ENCODE measurements around the gene IQCF5.
"Not testable (repeated sequence)": the region's sequence is repeated elsewhere in the genome, so short reads cannot be mapped to it uniquely, and the experiment has no call there.

IQCF5 gene

DNA sequence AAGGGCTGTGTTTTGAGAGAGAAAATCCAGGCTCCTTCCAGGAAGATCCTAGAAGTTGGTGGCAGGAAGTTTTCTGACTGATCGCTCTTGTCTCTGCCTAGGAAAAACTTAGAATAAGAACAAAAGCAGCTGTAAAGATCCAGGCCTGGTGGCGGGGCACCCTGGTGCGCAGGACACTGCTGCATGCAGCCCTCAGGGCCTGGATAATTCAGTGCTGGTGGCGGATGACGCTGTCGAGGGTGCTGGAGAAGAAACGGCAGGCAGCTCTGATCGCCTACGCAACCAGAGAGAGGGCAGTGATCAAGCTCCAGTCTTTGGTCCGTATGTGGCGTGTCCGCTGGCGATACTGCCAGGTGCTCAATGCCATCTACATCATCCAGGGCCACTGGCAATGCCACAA, 12.5 kb downstream of the IQCF5 start:
- DNase-seq = no peak

DNA sequence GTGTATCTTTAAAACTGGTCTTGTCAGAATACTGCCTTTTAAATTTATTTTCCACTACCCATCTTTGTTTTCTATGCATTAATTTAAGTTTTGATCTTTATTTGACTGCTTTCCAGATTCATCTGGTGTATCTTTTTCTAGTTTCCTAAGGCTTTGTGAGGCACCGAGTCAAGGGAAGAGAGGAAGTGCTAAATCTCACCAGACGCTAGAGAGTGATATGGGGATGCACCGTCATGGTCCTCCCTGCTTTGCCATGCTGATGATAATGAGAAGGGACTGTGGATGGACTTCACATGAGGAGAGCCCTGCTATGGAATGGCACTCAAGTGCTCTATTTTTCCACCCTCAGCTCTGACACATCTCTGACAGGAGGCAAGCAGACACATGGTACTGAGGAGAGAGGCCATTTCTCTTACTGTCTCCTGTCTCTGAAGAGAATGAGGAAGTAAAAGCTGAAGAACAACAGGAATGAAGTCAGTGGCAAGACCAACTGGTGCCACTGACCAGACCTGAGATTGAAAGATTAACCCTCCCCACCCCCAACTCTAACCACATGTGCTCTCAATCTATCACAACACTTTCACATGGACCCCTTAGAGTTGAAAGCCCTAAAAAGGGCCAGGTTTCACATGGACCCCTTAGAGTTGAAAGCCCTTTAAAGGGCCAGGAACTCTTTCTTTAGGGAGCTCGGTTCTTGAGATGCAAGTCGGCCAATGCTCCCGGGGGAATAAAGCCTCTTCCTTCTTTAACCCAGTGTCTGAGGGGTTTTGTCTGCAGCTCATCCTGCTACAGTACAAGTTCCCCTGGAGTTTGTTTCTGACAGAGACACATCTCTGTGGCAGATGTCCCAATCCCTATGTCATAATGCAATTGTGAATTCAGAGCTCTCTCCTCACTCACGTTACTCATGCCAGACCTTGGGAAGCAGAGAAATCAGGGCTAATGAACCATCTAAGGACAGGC, 14.4 kb downstream of the IQCF5 start, which contains the start of gene IQCF2:
TSS of gene IQCF2 (plus strand) at position 913 of the 963 bp plus-strand sequence. CDS start 52 bp downstream, outside the sequence.
- no peak for DNase-seq

DNA sequence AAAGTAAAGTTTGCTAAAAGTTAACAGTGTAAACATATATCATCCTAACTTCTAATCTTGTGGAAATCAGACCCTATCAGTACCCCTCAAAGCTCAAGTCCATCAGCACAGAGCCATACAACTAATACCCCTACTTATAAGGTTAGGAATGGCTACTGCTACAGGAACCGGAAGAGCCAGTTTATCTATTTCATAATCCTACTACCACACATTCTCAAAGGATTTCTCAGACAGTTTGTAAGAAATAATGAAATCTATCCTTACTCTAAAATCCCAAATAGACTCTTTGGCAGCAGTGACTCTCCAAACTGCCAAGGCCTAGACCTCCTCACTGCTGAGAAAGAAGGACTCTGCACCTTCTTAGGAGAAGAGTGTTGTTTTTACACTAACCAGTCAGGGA, 20.0 kb downstream of the IQCF5 start:
- not testable (repeated sequence) for DNase-seq

DNA sequence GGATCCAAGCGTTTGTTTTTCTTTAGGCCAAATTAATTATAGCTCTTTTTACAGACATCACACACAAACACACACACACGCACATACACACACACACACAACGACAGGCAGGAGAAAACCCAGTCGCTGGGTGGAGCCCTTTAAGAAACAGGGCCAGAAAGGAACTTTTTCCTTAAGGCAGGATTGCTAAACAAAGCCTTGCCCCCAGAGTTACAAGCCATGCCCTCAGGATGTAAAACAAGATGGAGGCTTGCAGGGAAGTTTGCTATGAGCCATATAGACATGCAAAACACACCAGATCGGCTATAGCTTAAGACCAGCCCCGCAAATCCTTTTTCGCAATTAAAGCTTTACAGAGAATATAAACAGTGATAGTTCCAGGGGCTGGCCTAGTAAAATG, 30.3 kb downstream of the IQCF5 start:
- no peak for DNase-seq

DNA sequence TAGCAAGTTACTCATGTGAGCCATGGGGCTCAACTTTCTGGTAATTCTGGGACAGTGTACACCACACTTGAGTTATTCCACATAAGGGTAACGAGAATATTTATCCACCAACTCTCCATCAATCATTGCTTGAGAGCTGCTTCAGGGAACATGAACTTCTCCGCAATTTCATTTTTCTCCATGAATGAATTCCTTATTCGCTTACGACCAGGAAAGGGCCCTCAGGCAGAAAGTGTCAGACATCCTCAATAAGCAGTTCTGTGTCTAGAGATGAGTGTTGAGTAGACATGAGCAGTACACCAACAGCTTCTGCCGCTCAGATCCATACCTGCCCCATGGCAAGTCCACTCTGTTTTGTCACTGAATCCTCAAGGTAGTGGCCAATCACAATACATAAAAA, 38.8 kb downstream of the IQCF5 start:
- DNase-seq = no peak

DNA sequence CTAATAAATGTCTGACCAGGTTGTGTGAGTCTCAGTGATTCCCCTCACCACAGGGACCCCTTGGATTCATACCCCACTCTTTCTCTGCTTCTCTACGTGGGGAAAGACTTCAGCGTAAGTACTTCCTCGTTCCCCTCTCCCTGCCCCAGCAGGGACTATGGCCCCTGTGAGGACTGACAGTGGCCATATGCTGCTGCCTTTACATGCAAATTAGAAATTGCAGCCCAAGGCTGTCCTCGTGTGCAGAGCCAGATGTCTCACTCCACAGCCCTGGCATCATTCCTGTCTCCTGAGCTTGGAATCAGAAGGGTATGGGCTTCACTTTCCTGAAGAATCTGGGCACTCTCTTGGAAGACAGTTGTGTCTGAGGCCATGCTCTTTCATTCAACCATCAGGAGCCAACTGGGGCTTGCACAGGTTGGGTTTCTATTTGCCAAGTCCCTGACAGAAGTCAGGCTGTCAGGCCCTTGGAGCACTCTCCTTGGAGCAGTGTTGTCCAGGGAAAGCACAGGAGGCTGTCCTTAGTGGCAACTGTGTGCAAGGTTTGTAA, 44.5 kb downstream of the IQCF5 start:
- no peak for DNase-seq

DNA sequence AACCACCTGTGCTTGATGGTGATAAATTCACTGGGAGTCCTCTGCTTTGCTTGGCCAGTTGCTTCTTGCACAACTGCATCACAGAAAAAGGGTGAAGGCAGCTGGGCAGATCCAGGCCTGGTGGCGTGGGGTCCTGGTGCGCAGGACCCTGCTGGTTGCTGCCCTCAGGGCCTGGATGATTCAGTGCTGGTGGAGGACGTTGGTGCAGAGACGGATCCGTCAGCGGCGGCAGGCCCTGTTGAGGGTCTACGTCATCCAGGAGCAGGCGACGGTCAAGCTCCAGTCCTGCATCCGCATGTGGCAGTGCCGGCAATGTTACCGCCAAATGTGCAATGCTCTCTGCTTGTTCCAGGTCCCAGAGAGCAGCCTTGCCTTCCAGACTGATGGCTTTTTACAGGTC, 45.1 kb downstream of the IQCF5 start:
- DNase-seq = no peak

DNA sequence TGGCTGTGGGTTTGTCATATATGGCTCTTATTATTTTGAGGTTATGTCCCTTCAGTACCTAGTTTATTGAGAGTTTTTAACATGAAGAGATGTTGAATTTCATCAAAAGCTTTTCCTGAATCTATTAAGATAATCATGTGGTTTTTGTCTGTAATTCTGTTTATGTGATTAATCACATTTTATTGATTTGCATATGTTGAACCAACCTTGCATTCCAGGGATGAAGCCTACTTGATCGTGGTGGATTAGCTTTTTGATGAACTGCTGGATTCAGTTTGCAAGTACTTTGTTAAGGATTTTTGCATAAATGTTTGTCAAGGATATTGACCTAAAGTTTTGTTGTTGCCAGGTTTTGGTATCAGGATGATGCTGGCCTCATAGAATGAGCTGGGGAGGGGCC, 47.1 kb downstream of the IQCF5 start:
- no peak for DNase-seq
